Embryonic facial prominence (tissue), 1 donor: ENCODE data around the gene PSMC6.
A peak's percentile ranks its signal among the peaks of the same experiment; 100 is the strongest.

Experiments
- DNase-seq: peaks from one replicate; pipeline ENCODE4 v3.0.0-alpha.2; 2016; ENCODE audit errors: extremely low spot score

Gene PSMC6

DNA sequence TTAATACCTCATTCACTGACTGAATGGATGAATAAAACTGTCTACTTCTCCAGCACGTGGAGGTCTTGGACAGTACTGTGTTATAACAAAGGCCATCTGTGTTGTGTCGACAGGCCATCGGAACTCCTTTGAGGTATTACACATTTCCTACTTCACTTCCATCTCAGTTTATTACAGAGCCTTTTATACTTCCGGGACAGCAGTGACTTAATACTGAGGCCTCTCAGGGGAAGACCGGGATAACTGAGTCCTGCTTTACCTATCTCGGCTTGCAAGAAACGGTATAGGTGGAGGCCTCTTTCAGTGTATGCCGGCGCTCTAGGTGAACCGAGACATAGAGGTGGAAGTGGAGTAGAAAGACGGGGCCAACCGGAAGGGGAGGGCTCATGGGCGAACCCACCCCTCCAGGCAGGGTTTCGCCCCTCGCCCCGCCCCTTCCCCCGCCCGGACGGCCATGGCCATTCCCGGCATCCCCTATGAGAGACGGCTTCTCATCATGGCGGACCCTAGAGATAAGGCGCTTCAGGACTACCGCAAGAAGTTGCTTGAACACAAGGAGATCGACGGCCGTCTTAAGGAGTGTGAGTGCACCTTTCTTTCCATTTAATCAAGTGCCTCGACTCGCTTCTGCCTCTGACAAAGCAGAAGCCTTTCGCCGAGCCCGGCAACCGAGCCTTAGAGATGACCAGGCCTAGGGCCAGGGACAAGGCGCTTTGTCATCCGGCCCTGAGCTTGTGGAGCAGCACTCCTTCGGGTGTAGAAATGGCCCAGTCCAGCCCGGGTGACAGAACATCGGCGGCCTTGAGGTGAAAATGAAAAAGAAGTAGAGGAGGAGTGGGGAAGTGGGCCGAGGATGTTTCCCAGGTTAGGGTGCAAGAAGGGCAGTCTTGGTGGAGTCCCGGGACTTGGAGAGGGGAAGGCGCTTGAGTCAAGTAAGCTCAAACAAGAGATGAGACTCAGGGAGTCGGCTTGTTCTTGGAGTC, at the start of gene PSMC6:
Gene PSMC6 (plus strand): TSS at position 477 of the 983 bp plus-strand sequence. CDS start 20 bp downstream, at position 497.
- DNase-seq: peak; percentile 91

DNA sequence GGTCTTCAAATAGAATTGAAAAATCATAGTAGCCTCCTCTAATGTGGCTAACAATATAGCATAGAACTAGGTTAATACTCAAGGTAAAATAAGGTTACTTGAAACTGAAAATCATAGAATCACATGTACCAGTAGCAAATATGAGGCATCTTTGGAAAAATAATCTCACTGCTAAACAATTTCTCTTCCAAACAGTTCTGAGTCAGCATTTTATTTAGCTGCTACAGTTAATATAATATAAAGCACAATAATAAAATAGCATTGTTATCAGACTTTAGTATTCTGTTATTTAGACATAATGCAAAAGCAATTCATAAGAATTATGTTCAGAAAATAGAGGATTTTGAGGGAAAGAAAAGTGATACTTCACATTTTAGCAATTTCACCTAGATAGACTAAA, 46.7 kb upstream of the PSMC6 start:
- no peak for DNase-seq

DNA sequence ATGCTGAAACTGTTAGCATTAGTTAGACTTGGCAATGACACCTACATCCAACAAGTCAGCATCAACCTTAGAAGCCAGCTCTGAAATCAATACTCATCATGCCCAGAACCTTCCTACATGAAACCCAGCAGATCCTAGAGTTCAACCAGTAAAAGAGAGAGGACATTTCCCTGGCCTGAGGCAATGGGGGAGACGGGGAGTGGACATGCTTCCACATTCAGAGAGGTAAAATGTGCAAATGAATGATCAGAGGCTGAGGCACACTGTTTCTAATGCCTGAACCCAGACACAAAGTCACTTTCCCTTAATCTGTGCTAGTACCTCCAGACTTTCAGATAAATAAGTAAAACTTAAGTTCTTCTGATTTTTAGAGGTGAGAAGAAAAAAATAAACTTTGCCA, 46.2 kb upstream of the PSMC6 start:
- DNase-seq: no peak

DNA sequence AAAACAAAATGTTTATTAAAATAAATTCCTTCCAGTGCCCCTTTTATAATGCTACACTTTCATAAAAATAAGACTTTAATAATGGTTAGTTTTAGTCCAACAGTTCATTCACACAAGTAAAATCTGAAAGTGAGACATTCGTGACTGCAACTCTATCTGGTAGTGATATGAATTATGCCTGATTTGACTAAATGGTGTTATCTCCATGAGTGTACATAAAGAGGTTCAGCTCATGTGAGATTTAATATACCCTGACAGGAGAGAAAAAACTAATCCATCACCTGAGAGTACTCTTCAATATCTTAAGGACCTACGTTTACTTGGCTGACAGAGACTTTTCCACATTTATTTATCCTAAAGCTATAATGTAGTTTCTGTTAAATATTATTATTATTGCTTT, 45.7 kb upstream of the PSMC6 start:
- no peak for DNase-seq

GRCh38 chr14:52663850-52664249, 43.1 kb upstream of the PSMC6 start:
- DNase-seq: no peak

DNA sequence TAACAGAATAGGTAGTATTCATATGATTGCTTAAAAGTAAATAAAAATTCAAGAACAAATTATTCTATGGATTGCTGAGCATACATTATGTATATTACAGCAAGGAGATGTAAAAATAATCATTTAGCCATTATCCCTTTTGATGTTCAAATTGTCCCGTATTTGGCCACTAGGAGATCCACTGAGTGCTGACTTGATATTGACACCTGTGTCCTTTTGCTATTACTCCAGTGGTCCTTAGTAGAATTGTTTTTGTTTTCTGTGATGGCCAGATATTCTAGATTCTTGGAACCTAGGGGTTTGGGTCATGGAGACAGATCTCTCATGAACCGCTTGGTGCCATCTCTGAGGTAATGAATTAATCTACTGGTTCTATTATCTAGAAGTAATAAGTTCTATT, 28.4 kb upstream of the PSMC6 start:
- DNase-seq: no peak

DNA sequence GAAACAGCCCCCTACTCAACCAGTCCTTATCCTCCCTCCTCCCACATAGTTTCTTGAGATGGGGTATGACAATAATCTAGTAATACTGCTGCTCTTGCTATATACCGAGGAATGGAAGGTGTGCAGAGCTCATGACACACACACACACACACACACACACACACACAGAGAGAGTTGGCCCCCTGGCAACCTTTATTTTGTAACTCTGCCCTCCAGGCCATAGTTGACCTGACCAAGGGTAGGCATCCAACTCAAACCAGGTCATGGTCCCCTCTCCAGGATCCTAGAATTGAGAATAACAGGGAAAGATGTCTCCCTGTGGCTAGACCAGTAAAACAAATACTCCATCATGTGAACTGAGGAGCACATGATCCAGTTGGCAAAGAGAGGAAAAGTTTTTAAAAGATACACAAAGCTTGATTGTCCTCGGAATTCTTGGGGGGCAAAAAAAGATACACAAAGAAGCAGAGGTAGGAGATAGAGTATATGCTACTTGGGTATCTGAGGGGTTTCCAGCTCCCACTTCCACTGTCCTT, 22.9 kb upstream of the PSMC6 start:
- DNase-seq: no peak

DNA sequence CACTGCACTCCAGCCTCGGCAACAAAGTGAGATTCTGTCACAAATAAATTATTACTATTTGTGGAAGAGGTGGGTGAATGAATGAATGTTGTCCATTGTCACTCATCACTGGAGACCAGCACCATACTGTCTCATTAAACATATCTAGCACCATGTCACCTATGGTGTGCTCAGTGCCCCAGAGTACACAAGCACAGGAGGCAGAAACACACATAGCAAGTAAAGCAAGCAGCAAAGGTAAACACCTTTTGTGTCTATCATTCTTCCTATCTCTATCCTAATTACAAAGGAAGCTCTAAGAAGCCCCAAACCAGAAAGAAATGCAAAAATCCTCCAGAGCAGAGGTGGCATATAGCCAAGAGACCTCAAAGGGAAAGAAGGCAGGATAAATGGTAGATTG, 20.8 kb upstream of the PSMC6 start:
- DNase-seq: no peak

DNA sequence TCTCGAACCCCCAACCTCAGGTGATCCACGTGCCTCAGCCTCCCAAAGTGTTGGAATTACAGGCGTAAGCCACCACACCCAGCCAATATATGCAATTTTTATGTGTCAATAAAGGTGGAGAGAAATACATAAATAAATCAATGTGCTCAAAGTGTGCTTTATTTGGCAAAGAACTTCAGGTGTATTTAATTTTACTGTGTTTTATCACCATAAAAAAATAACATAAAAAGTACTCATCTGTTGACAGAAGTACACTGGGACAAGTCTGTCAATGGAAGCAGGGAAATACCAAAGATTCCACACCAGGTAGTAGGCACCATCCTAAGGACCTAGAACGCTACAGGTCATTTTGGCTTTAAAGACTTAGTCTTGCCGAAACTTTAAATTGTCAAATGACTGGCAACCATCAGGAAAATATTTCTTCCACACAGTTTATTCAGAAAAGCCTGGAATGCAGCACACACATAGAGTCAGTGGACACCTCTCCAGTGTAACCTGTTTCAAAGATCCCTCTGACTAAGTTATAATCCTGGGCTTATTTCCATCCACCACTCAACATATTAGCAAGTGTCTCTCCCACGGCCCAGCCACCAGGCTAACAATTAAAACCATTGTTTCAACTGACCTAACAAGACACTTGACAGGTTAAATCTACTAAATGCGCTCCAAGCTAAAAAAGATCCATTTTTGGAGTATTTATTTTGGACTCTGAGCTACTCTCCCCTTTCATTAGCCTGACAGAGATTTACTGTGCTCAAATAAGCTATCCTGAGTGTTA, 15.8 kb upstream of the PSMC6 start:
- DNase-seq: no peak

- DNase-seq: no peak
Observed at GRCh38 chr14:52692248-52692962, 14.6 kb upstream of the PSMC6 start.

DNA sequence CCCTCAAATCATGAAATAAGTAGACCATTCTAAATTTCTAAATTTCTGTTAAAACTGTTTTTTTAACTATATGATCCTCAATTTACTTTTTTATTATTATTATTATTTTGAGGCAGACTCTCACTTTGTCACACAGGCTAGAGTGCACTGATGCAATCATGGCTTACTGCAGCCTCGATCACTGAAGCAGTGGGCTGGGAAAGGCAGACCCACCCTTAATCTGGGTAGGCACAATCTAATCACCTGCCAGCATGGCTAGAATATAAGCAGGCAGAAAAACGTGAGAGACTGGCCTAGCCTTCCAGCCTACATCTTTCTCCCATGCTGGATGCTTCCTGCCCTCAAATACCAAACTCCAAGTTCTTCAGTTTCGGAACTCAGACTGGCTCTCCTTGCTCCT, 14.0 kb upstream of the PSMC6 start:
- DNase-seq: no peak

DNA sequence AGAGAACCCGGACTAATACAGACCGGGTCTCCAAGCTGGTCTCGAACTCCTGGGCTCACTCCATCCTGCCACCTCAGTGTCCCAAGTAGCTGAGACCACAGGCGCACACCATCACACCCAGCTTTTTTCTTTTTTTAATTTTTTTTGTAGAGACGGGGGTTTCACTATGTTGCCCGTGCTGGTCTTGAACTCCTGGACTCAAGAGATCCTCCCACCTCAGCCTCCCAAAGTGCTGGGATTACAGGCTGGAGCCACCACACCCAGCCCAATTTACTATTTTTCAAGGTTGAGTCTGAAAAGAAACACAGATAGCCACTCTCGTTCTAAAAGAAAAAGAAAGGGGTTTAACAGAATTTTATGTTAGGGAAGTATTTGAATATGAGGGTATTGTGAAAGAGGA, 13.5 kb upstream of the PSMC6 start:
- no peak for DNase-seq

DNA sequence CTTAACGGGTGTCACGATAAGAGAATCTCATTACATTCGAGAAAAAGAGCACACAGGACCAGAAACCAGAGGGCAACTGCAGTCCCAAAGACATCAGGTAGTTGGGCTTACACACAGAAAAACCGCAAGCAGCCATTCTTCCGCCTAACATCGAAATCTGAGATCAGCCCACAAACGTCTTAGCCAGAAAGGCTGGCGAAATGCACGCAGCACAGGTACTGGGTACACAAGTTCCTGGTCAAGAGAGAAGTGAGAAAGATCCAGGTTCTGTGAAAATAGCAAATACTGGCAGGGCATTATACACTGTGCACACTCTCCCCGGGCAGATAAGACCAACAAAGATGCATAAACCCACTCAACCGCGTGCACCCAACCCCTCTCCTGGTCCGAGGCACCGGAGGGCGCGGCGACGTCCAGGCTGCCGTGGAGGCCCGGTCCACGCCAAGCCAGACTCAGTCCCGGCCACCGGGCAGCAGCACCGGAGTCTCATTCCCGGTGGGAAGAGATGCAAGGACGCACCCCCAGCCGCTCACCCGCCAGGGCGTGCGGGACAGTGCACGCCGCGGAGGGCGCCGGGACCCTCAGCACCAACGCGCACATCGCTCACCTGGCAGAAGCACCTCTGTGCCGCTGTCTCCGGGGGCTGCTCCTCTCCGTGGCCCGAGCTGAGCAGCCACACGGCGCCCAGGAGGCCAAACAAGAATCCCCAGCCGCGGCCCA, 12.1 kb upstream of the PSMC6 start:
- DNase-seq: peak; percentile 13

GRCh38 chr14:52695481-52696091, 11.4 kb upstream of the PSMC6 start, which contains the start of gene ERO1A:
Gene ERO1A, minus strand, starts transcription at chr14:52695558. Its CDS starts 77 bp downstream, at chr14:52695481.
- DNase-seq: peak; percentile 57

- no peak for DNase-seq
Observed at GRCh38 chr14:52700701-52701172, 6.3 kb upstream of the PSMC6 start.

DNA sequence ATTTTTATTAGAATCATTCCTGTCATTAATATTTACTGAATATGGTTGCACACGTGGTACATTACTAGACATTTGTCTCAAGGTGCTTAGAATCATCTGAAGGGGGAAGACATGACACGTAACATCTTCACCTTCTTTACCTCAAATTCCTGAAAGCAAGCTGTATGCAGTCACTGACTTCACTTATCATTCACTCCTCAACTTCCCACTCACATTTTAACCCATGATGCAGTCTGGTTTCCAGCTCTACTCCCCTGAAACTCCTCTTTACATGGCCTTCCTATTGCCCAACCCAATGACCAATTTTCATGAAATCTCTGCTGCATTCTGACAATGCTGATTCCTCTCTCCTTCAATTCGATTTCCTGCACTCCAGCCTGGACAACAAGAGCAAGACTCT, 5.8 kb upstream of the PSMC6 start:
- no peak for DNase-seq

DNA sequence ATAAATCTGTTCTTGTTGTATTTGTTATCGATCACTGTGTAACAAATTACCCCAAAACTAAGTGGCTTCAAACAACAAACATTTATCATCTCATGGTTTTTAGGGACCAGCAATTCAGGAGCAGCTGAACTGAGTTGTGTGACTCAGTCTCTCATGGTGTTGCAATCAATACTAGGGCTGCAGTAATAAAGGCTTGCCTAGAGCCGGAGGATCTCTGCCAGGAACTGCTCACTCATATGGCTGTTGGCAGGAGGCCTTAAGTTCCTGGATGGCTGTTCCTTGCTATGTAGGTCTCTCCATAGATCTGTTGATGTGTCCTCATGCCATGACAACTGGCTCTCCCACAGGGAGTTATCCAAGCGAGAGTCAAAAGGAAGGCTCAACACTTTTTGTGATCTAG, 3.8 kb upstream of the PSMC6 start:
- no peak for DNase-seq

DNA sequence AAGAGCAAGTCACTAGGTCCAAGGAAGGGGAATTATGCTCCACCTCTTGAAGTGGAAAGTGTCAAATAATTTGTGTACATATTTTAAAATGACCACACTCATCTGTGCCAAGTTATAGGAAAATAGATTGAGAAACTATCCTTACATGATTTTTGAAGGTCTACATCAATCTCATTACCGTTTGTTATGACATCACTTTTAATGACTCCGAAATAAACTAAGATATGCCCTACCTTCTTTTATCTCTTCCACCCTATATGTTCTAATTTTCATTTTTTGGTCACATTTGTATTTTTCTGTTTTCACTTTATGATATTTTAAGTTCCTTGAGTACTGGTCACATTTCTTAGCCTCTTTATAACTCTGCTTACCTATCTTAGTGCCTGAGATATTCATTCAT, 3.3 kb upstream of the PSMC6 start:
- no peak for DNase-seq

DNA sequence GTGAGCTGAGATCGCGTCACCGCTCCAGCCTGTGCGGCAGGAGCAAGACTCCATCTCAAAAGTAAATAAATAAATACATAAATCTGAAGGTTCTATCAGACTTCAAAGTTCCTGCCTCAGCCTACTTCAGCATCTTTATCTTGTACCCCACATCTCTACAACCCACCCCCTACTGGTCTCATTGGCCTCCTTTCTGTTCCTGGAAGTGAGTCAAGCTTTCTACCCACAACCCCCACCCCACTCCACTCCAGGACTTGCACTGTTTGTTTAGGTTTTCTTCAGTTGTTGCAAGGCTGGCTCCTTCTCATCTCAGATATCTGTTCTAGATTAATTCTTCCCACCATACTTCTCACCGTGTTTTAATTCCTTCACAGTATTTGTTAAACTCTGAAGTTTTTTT, 714 bp upstream of the PSMC6 start:
- no peak for DNase-seq

- DNase-seq: no peak
Observed at GRCh38 chr14:52711666-52712065, 4.7 kb downstream of the PSMC6 start.

DNA sequence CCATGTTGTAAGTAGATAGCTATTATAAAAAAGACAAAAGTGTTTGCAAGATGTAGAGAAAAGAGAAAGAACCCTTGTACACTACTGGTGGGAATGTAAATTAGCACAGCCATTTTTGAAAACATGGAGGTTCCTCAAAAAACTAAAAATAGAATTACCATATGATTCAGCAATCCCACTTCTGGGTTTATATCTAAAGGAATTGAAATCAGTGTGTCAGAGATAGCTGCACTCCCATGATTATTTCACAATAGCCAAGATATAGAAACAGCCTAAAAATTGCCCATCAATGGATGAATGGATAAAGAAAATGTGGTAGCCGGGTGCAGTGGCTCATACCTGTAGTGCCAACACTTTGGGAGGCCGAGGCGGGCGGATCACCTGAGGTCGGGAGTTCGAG, 9.2 kb downstream of the PSMC6 start:
- no peak for DNase-seq
